Peyer's patch (tissue), 4 donors: ENCODE results near the gene NCOA3.

Experiments
- CTCF ChIP-seq, 6 experiments: fragments of 450-650 bp in 4 of 6; fragments of 200-600 bp in 2 of 6; sonication (generic) in 1 of 6; IDR thresholded peaks; one replicate each; pipeline ENCODE4 v1.5.1; 2017 to 2019; ENCODE audit warnings: antibody characterized with exemption in 6 of 6, mild to moderate bottlenecking in 3 of 6, moderate library complexity in 1 of 6
- POLR2A ChIP-seq, 2 donors: fragments of 450-650 bp; IDR thresholded peaks; one replicate each; pipeline ENCODE4 v1.5.1; 2017; ENCODE audit warnings: antibody characterized with exemption in 2 of 2, mild to moderate bottlenecking in 2 of 2, moderate library complexity in 2 of 2

- TF ChIP-seq CTCF (IDR thresholded peaks at IDR 0.05) (no peak), POLR2A (IDR thresholded peaks at IDR 0.05) (no peak)
These were observed 47.2 kb upstream of the NCOA3 start for GRCh38 chr20:47454298-47455132.
